Thoracic aorta (tissue), 2 donors: ENCODE data around the gene SCN5A. TPM values are rescaled to one million over a fixed set of nuclear protein-coding genes. Genes with fewer than 3 reads are reported as not detected.
"Not testable (repeated sequence)": the region's sequence is repeated elsewhere in the genome, so short reads cannot be mapped to it uniquely, and the experiment has no call there.

Source experiments
- ATAC-seq: fragments of 150-250 bp; one replicate; pipeline ENCODE4 v1.8.0; 2017; ENCODE audit warnings: low read depth; ENCODE audit not compliant: insufficient number of reproducible peaks, low FRiP score
- DNase-seq: peaks from one replicate; pipeline ENCODE4 v3.0.0-alpha.2; 2020; ENCODE audit warnings: low spot score
- H3K27ac ChIP-seq, 2 donors: fragments of 200-600 bp; sonication (generic); 1 replicate in 1 of 2; 2 replicates in 1 of 2; pipeline ENCODE4 v1.5.1; 2016; ENCODE audit warnings: mild to moderate bottlenecking in 2 of 2, moderate library complexity in 2 of 2
- H3K27me3 ChIP-seq: fragments of 200-600 bp; sonication (generic); replicated peaks from 2 replicates; pipeline ENCODE4 v1.6.0; 2016; ENCODE audit warnings: mild to moderate bottlenecking; ENCODE audit not compliant: insufficient read depth
- H3K36me3 ChIP-seq: fragments of 200-600 bp; sonication (generic); one replicate; pipeline ENCODE4 v1.5.1; 2016
- H3K4me1 ChIP-seq, 2 donors: fragments of 200-600 bp; sonication (generic); 1 replicate in 1 of 2; 2 replicates in 1 of 2; pipeline versions ENCODE4 v1.5.1 to v1.6.0; 2016; ENCODE audit warnings: low read depth in 2 of 2, mild to moderate bottlenecking in 1 of 2; ENCODE audit not compliant: control insufficient read depth in 1 of 2
- H3K4me3 ChIP-seq: fragments of 200-600 bp; sonication (generic); 2 replicates; pipeline ENCODE4 v1.5.1; 2016; ENCODE audit warnings: mild to moderate bottlenecking
- H3K9me3 ChIP-seq: fragments of 200-600 bp; sonication (generic); 2 replicates; pipeline ENCODE4 v1.5.1; 2016
- CTCF ChIP-seq: fragments of 200-600 bp; sonication (generic); IDR thresholded peaks from one replicate; pipeline ENCODE4 v1.5.1; 2019; ENCODE audit warnings: antibody characterized with exemption
- total RNA-seq, 2 donors: library from RNA; depleted of rRNA; stranded (reverse); fragments of >200 nt; gene quantifications; one replicate each; pipeline versions ENCODE4 v1.1.0 to v1.2.3, GENCODE V29; 2016

Gene SCN5A
- total RNA-seq, 2 donors from 2014 or later = 5.4 to 14.4 TPM

- peaks cover 4% of the 10 kb centered on the region for H3K9me3 ChIP-seq
- TF ChIP-seq CTCF = no peak
- H3K4me1 ChIP-seq = no peaks in the 10 kb centered on the region
- H3K36me3 ChIP-seq = no peaks in the 10 kb centered on the region
- no peak overlapping the region for H3K27ac ChIP-seq
- no peak for DNase-seq
- H3K4me3 ChIP-seq = no peak overlapping the region
- no peaks in the 10 kb centered on the region for H3K27me3 ChIP-seq
- ATAC-seq = no peak
These were observed 74.8 kb downstream of the SCN5A start for GRCh38 chr3:38574411-38575278.

- TF ChIP-seq CTCF = no peak
- no peak for ATAC-seq
- Histone ChIP-seq H3K27ac (no peak overlapping the region), H3K36me3 (no peaks in the 10 kb centered on the region), H3K4me3 (no peak overlapping the region), H3K4me1 (no peaks in the 10 kb centered on the region), H3K27me3 (no peaks in the 10 kb centered on the region), H3K9me3 (peaks cover 4% of the 10 kb centered on the region)
- no peak for DNase-seq
These were observed 75.9 kb downstream of the SCN5A start for GRCh38 chr3:38573556-38573955.

- Histone ChIP-seq H3K36me3 (no peaks in the 10 kb centered on the region), H3K4me3 (no peak overlapping the region), H3K9me3 (peaks cover 4% of the 10 kb centered on the region), H3K27ac (no peak overlapping the region), H3K4me1 (no peaks in the 10 kb centered on the region), H3K27me3 (no peaks in the 10 kb centered on the region)
- TF ChIP-seq CTCF = no peak
- DNase-seq = no peak
- no peak for ATAC-seq
These were observed 76.4 kb downstream of the SCN5A start for GRCh38 chr3:38573111-38573510.

GRCh38 chr3:38567498-38567897 is 82.0 kb downstream of the SCN5A start:
- Histone ChIP-seq H3K27me3 (no peaks in the 10 kb centered on the region), H3K27ac (no peak overlapping the region), H3K4me1 (no peaks in the 10 kb centered on the region), H3K9me3 (no peaks in the 10 kb centered on the region), H3K36me3 (no peaks in the 10 kb centered on the region), H3K4me3 (no peak overlapping the region)
- TF ChIP-seq CTCF = no peak
- DNase-seq (no peak), ATAC-seq (no peak)

GRCh38 chr3:38566794-38567193 is 82.7 kb downstream of the SCN5A start:
- H3K9me3 ChIP-seq, H3K27ac ChIP-seq, ATAC-seq, DNase-seq, H3K4me3 ChIP-seq, H3K27me3 ChIP-seq, H3K4me1 ChIP-seq, H3K36me3 ChIP-seq: not testable (repeated sequence)

- no peak for DNase-seq
- Histone ChIP-seq H3K36me3 (no peaks in the 10 kb centered on the region), H3K4me3 (no peak overlapping the region), H3K27me3 (no peaks in the 10 kb centered on the region), H3K4me1 (no peaks in the 10 kb centered on the region), H3K27ac (no peak overlapping the region), H3K9me3 (no peaks in the 10 kb centered on the region)
- no peak for ATAC-seq
- no peak for TF ChIP-seq CTCF
These were observed 83.3 kb downstream of the SCN5A start for GRCh38 chr3:38566215-38566528.
